GM12891 (cell line): ENCODE measurements around the gene GRPEL2.
A peak's percentile ranks its signal among the peaks of the same experiment; 100 is the strongest.

Experiments used
- DNase-seq: peaks from one replicate; pipeline ENCODE4 v3.0.0; 2011; ENCODE audit warnings: low spot score; ENCODE audit not compliant: insufficient read length
- FAIRE-seq: peaks from 2 replicates; lab custom pipeline; 2011; peaks lifted over from hg19 to GRCh38; lab: Jason Lieb, UNC
- PAX5 ChIP-seq: IDR thresholded peaks from 2 replicates; pipeline ENCODE4 v1.6.1; 2011; ENCODE audit warnings: low read length, moderate library complexity, mild to moderate bottlenecking; ENCODE audit not compliant: insufficient read depth, severe bottlenecking
- POLR2A ChIP-seq: IDR thresholded peaks from 2 replicates; pipeline ENCODE4 v1.6.1; 2011; ENCODE audit warnings: low read depth, low read length, control low read depth
- POLR2AphosphoS5 ChIP-seq: IDR thresholded peaks from 2 replicates; pipeline ENCODE4 v1.6.1; 2011; ENCODE audit warnings: low read depth, low read length, control low read depth
- POU2F2 ChIP-seq: IDR thresholded peaks from 2 replicates; pipeline ENCODE4 v1.6.1; 2011; ENCODE audit warnings: low read depth, mild to moderate bottlenecking, control low read depth, low read length, moderate library complexity
- SPI1 ChIP-seq: IDR thresholded peaks from 2 replicates; pipeline ENCODE4 v1.6.1; 2011; ENCODE audit warnings: low read depth, low read length, control low read depth
- TAF1 ChIP-seq: IDR thresholded peaks from 2 replicates; pipeline ENCODE4 v1.6.1; 2011; ENCODE audit warnings: low read depth, low read length, control low read depth

The GRPEL2 gene

GRCh38 chr5:149302641-149303040, 42.7 kb upstream of the GRPEL2 start:
- FAIRE-seq (no peak), DNase-seq (no peak)
- no peak for TF ChIP-seq POU2F2

- TF ChIP-seq POU2F2: no peak
- FAIRE-seq: no peak
Measured at GRCh38 chr5:149303210-149303609, 42.1 kb upstream of the GRPEL2 start.

GRCh38 chr5:149304195-149305078, 40.9 kb upstream of the GRPEL2 start:
- no peak for TF ChIP-seq PAX5
- no peak for TF ChIP-seq POLR2A
- TF ChIP-seq SPI1: no peak
- no peak for TF ChIP-seq TAF1
- TF ChIP-seq POU2F2: no peak
- TF ChIP-seq POLR2AphosphoS5: no peak
- no peak for FAIRE-seq
- no peak for DNase-seq

More at GRCh38 chr5:149303210-149303609, 42.1 kb upstream of the GRPEL2 start:
- DNase-seq: no peak

GRCh38 chr5:149309354-149309753, 35.9 kb upstream of the GRPEL2 start:
- DNase-seq (no peak), FAIRE-seq (no peak)
- TF ChIP-seq SPI1: peak; percentile 80
- TF ChIP-seq PAX5: no peak
- no peak for TF ChIP-seq TAF1
- TF ChIP-seq POU2F2: no peak
- TF ChIP-seq POLR2AphosphoS5: no peak
- TF ChIP-seq POLR2A: no peak

- TF ChIP-seq SPI1 (no peak), POU2F2 (no peak), PAX5 (no peak), TAF1 (no peak), POLR2AphosphoS5 (no peak), POLR2A (no peak)
- FAIRE-seq (no peak), DNase-seq (no peak)
Measured at GRCh38 chr5:149310488-149310887, 34.8 kb upstream of the GRPEL2 start.

- no peak for FAIRE-seq
- no peak for DNase-seq
- TF ChIP-seq TAF1 (no peak), PAX5 (no peak), POLR2AphosphoS5 (no peak), POU2F2 (no peak), POLR2A (no peak), SPI1 (no peak)
Measured at GRCh38 chr5:149310947-149311658, 34.2 kb upstream of the GRPEL2 start.

GRCh38 chr5:149313151-149313841, 32.0 kb upstream of the GRPEL2 start:
- TF ChIP-seq PAX5 (no peak), SPI1 (no peak), POU2F2 (no peak), POLR2AphosphoS5 (no peak), POLR2A (no peak), TAF1 (no peak)
- DNase-seq (no peak), FAIRE-seq (no peak)

GRCh38 chr5:149314571-149315111, 30.7 kb upstream of the GRPEL2 start:
- no peak for TF ChIP-seq TAF1
- no peak for TF ChIP-seq PAX5
- no peak for TF ChIP-seq SPI1
- TF ChIP-seq POLR2AphosphoS5: no peak
- no peak for TF ChIP-seq POU2F2
- TF ChIP-seq POLR2A: no peak
- FAIRE-seq (no peak), DNase-seq (no peak)

GRCh38 chr5:149315753-149316152, 29.5 kb upstream of the GRPEL2 start:
- no peak for FAIRE-seq
- TF ChIP-seq POLR2A: no peak
- no peak for TF ChIP-seq TAF1
- TF ChIP-seq POU2F2: no peak
- no peak for TF ChIP-seq PAX5
- no peak for TF ChIP-seq SPI1
- no peak for TF ChIP-seq POLR2AphosphoS5
- no peak for DNase-seq

- peak; percentile 44 for DNase-seq
- TF ChIP-seq POU2F2 (no peak), SPI1 (no peak), PAX5 (no peak), TAF1 (no peak), POLR2AphosphoS5 (no peak), POLR2A (no peak)
- FAIRE-seq: peak; percentile 80
Measured at GRCh38 chr5:149317281-149318048, 27.8 kb upstream of the GRPEL2 start.
